GM21381 (cell line): Measurements from ENCODE around the gene MAFB.

Source experiments
- ATAC-seq: cut with Tn5 transposase; IDR thresholded peaks from one replicate; pipeline ENCODE4 v1.9.1; 2021; ENCODE audit warnings: mild to moderate bottlenecking, moderate library complexity; ENCODE audit not compliant: unreplicated experiment

Gene MAFB

GRCh38 chr20:40635971-40636370, 53.1 kb downstream of the MAFB start:
- ATAC-seq = no peak
